Lower leg skin (tissue), 3 donors: ENCODE measurements around the gene RUNDC3A.

Experiments
- CTCF ChIP-seq, 3 donors: fragments of 450-650 bp; IDR thresholded peaks; one replicate each; pipeline ENCODE4 v1.5.1; 2016; ENCODE audit warnings: antibody characterized with exemption in 3 of 3, mild to moderate bottlenecking in 3 of 3, moderate library complexity in 2 of 3
- POLR2A ChIP-seq, 2 donors: fragments of 450-650 bp; IDR thresholded peaks; one replicate each; pipeline ENCODE4 v1.6.1; 2016 to 2017; ENCODE audit warnings: antibody characterized with exemption in 2 of 2, mild to moderate bottlenecking in 1 of 2, moderate library complexity in 1 of 2

- TF ChIP-seq CTCF (IDR thresholded peaks at IDR 0.05) (no peak), POLR2A (IDR thresholded peaks at IDR 0.05) (no peak)
Observed at GRCh38 chr17:44335564-44335963, 27.2 kb downstream of the RUNDC3A start.
